BLaER1 treated with 17β-estradiol and CSF1 and Interleukin-3, amounts not matched to agents 10 nM and 100 nM (cell line): Measurements from ENCODE around the gene RRAD.

Experiments used
- H3K27ac ChIP-seq, 11 experiments: shearing (Covaris generic); formaldehyde crosslinking; 2 replicates each; pipeline ENCODE4 v1.8.1; 2022
- H3K27me3 ChIP-seq, 11 experiments: shearing (Covaris generic); formaldehyde crosslinking; 2 replicates each; pipeline ENCODE4 v1.8.1; 2022
- H3K36me3 ChIP-seq, 11 experiments: shearing (Covaris generic); formaldehyde crosslinking; 2 replicates each; pipeline ENCODE4 v1.8.1; 2022
- H3K4me1 ChIP-seq, 10 experiments: shearing (Covaris generic); formaldehyde crosslinking; 2 replicates each; pipeline ENCODE4 v1.8.1; 2022
- H3K4me2 ChIP-seq, 11 experiments: shearing (Covaris generic); formaldehyde crosslinking; 2 replicates each; pipeline ENCODE4 v1.8.1; 2022
- H3K4me3 ChIP-seq, 10 experiments: shearing (Covaris generic); formaldehyde crosslinking; 2 replicates each; pipeline ENCODE4 v1.8.1; 2022
- H3K9ac ChIP-seq, 11 experiments: shearing (Covaris generic); formaldehyde crosslinking; 2 replicates each; pipeline ENCODE4 v1.8.1; 2022
- H3K9me3 ChIP-seq, 11 experiments: shearing (Covaris generic); formaldehyde crosslinking; replicated peaks in 1 of 11; 2 replicates each; pipeline ENCODE4 v1.8.1; 2022
- H4K20me1 ChIP-seq, 11 experiments: shearing (Covaris generic); formaldehyde crosslinking; 2 replicates each; pipeline ENCODE4 v1.8.1; 2022
- Cebpa-rat ChIP-seq, 11 experiments: shearing (Covaris generic); IDR thresholded peaks; 2 replicates each; pipeline ENCODE4 v1.8.1; 2022

The RRAD gene

DNA sequence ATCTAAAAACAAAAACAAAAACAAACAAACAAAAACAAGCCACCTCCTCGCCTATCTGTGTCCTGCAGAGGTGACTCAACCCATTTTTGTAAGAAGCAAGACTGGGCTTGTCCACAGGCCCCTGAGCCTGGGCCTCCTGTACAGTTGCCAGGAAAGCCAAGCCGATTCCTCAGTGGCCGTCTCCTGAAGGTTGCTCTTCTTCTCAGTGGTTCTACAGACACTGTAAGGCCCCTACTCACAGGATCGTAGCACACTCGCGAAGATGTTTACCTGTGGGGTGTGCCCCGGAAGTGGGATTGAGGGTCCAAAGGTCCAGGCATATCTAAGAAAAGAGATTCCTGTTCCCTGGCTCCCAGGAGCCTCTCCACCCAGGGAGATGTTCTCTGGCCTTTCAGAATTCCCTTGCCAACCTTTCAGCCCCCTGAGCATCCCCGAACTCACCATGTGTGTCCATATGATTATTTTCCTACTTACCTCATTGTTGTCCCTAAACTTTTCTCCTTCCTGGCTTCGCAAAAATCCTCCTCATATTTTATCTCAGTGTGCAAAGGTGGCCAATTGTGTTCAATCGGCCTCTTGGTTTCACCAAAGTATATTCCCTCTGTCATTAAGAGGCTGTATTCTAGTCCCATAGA is 28.2 kb upstream of the RRAD start:
- Histone ChIP-seq H3K4me3 (no peak overlapping the region), H3K36me3 (no peaks in the 10 kb centered on the region), H3K27ac (no peak overlapping the region), H3K9me3 (peaks cover 0 to 7% (median 3%) of the 10 kb centered on the region in 11 experiments; a peak in 8 of 22 replicates), H3K4me1 (peaks cover 7 to 22% (median 19%) of the 10 kb centered on the region in 10 experiments), H3K9ac (no peak overlapping the region; a peak in 1 of 22 replicates), H3K4me2 (no peak overlapping the region), H3K27me3 (peaks cover 29 to 50% (median 45%) of the 10 kb centered on the region in 11 experiments), H4K20me1 (peaks cover 0 to 12% (median 4%) of the 10 kb centered on the region in 11 experiments; a peak in 9 of 22 replicates)
- TF ChIP-seq Cebpa-rat (IDR thresholded peaks at IDR 0.05) = no peak

DNA sequence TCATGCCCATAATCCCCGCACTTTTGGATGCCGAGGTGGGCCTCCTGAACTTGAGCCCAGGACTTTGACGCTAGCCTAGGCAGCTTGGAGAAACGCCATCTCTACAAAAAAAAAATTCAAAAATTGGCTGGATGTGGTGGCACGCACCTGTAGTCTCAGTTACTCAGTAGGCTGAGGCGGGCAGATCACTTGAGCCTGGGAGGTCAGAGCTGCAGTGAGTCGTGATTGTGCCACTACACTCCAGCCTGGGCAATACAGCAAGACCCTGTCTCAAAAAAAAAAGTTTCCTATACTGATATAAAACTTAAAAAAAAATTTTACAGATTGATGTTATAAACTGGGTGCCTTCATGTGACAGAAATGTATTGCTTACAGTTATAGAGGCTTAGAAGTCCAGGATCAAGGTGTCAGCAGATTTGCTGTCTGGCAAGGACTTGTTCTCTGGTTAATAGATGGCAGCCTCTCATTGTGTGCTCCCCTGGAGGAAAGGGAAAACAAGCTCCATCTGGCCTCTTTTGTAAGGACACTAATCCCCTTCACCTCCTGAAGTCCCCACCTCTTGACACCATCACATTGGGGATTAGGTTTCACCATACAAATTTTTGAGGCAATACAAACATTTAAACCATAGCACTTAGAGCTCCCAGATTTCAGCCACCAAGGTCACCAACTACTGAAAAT is 27.2 kb upstream of the RRAD start:
- peaks cover 13 to 22% (median 18%) of the 10 kb centered on the region in 10 experiments; a peak in 19 of 20 replicates for H3K4me1 ChIP-seq
- H3K36me3 ChIP-seq = no peaks in the 10 kb centered on the region
- 0 out of 22 replicates have a peak overlapping the region, but pooled peaks of 1 of the 11 experiments have one; percentile 9 for H3K9ac ChIP-seq
- peaks cover 39 to 60% (median 55%) of the 10 kb centered on the region in 11 experiments for H3K27me3 ChIP-seq
- H3K4me2 ChIP-seq = no peak overlapping the region
- TF ChIP-seq Cebpa-rat (IDR thresholded peaks at IDR 0.05) = no peak
- H4K20me1 ChIP-seq = peaks cover 0 to 18% (median 12%) of the 10 kb centered on the region in 11 experiments; a peak in 10 of 22 replicates
- peaks cover 0 to 7% (median 3%) of the 10 kb centered on the region in 11 experiments; a peak in 8 of 22 replicates for H3K9me3 ChIP-seq
- no peak overlapping the region for H3K4me3 ChIP-seq
- H3K27ac ChIP-seq = no peak overlapping the region

DNA sequence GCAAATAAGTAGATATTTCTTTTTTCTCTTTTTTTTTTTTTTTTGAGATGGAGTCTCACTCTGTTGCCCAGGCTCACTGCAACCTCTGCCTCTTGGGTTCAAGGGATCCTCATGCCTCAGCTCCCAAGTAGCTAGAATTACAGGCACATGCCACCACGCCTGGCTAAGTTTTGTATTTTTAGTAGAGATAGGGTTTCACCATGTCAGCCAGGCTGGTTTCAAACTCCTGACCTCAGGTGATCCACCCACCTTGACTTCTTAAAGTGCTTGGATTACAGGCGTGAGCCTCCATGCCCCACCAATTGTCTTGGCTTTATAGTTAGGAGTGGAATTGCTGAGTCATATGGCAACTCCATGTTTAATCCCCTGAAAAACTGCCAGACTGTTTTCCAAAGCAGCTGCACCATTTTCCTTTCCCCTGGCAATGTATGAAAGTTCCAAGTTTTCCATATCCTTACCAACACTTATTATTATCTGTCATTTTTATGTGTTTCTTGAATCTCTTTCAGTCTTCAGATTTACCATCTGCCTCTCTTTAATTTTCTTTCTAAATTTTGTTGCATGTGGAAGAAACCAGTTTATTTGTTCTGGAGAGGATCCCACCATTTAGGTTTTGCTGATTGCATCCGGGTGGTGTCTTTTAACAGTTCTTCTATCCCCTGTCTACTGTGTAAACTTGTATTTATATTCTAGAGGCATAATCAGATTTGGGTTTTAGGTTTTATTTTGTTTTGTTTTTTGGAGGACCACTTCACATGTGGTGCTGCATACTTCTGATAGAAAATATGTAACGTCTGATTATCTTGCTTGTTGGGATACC is 25.8 kb upstream of the RRAD start:
- Histone ChIP-seq H3K27me3 (peaks cover 42 to 66% (median 59%) of the 10 kb centered on the region in 11 experiments), H3K4me1 (peaks cover 10 to 19% (median 18%) of the 10 kb centered on the region in 10 experiments; a peak in 18 of 20 replicates), H3K9ac (no peak overlapping the region), H3K27ac (no peak overlapping the region), H3K36me3 (no peaks in the 10 kb centered on the region), H3K4me3 (no peak overlapping the region), H4K20me1 (peaks cover 0 to 26% (median 12%) of the 10 kb centered on the region in 11 experiments; a peak in 12 of 22 replicates), H3K4me2 (no peak overlapping the region), H3K9me3 (peaks cover 0 to 7% (median 3%) of the 10 kb centered on the region in 11 experiments; a peak in 8 of 22 replicates)
- no peak for TF ChIP-seq Cebpa-rat (IDR thresholded peaks at IDR 0.05)

DNA sequence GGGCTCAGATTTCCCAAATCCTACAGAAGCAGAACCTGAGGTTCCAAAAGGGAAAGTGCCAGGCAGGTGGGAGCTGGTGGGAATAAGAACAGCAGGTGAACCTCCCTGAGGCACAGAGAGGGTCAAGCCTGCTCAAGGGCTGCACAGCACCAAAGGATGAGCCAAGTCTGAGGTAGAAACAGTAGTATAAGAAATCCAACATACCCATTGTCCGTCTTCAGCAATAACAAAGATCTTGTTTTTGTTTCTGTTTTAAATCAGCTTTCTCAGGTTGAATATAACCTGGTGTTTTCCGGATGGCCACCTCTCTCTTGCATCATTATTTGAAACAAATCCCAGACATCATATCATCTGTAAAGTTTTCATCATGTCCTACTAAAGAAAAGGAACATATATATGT is 25.1 kb upstream of the RRAD start:
- Histone ChIP-seq H3K4me1 (peaks cover 10 to 19% (median 18%) of the 10 kb centered on the region in 10 experiments; a peak in 18 of 20 replicates), H3K27me3 (peaks cover 42 to 66% (median 59%) of the 10 kb centered on the region in 11 experiments), H3K4me3 (no peak overlapping the region), H3K9ac (no peak overlapping the region), H3K27ac (no peak overlapping the region), H3K36me3 (no peaks in the 10 kb centered on the region), H3K9me3 (peaks cover 0 to 7% (median 3%) of the 10 kb centered on the region in 11 experiments; a peak in 8 of 22 replicates), H4K20me1 (peaks cover 0 to 33% (median 12%) of the 10 kb centered on the region in 11 experiments; a peak in 12 of 22 replicates), H3K4me2 (no peak overlapping the region)
- no peak for TF ChIP-seq Cebpa-rat (IDR thresholded peaks at IDR 0.05)

DNA sequence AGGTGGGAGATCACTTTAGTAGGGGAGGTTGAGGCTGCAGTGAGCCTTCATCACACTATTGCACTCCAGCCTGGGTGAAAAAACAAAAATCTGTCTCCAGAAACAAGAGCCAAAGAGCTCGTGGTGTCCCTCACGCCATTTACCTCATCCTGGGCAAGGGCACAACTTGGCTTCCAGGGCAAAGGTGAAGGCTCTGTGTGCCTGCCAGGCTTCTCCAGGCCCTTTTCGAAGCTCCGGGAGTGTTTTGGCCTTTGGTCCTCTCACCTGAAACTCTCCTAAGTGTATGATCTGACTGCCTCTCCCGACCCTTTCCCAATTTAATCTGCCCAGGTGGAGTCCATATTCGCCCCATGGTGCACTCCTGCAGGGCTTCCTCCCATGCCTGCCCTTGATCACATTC is 24.1 kb upstream of the RRAD start:
- no peak overlapping the region for H3K4me3 ChIP-seq
- H3K9ac ChIP-seq = no peak overlapping the region
- H3K27me3 ChIP-seq = peaks cover 42 to 66% (median 59%) of the 10 kb centered on the region in 11 experiments
- TF ChIP-seq Cebpa-rat (IDR thresholded peaks at IDR 0.05) = no peak
- no peak overlapping the region for H3K4me2 ChIP-seq
- no peak overlapping the region for H3K27ac ChIP-seq
- peaks cover 0 to 38% (median 12%) of the 10 kb centered on the region in 11 experiments; a peak in 12 of 22 replicates for H4K20me1 ChIP-seq
- H3K9me3 ChIP-seq = peaks cover 0 to 7% (median 3%) of the 10 kb centered on the region in 11 experiments; a peak in 8 of 22 replicates
- H3K36me3 ChIP-seq = peaks cover 0 to under 1% (median 0%) of the 10 kb centered on the region in 11 experiments; a peak in 1 of 22 replicates
- H3K4me1 ChIP-seq = peaks cover 10 to 19% (median 18%) of the 10 kb centered on the region in 10 experiments; a peak in 18 of 20 replicates

DNA sequence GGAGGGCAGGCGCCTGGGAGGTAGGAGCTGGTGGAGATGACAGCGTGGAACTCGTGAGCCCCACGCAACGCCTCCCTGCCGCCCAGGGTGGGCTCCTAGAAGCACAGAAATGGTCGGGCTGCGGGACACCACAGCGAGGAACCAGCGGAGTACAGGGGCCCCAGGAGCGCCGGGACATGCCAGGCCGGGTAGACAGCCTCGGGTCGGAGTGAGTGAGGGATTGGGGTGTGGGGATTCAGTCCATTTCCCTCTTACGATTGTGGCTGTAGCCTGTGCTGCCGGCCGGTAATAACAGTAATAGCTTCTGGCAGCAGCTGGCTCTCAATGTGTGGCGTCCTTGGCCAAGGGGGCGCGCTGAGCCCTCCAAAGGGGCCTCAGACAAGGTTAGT is 23.5 kb upstream of the RRAD start:
- peak overlapping the region; percentile 71 to 99 (median 94) for H3K4me2 ChIP-seq
- peaks cover 10 to 19% (median 18%) of the 10 kb centered on the region in 10 experiments; a peak in 18 of 20 replicates for H3K4me1 ChIP-seq
- peak overlapping the region; percentile 47 to 69 (median 56); a peak in 17 of 20 replicates for H3K4me3 ChIP-seq
- H3K27ac ChIP-seq = no peak overlapping the region
- peaks cover 0 to 7% (median 3%) of the 10 kb centered on the region in 11 experiments; a peak in 8 of 22 replicates for H3K9me3 ChIP-seq
- H3K36me3 ChIP-seq = peaks cover 2 to 7% (median 3%) of the 10 kb centered on the region in 11 experiments; a peak in 21 of 22 replicates
- no peak for TF ChIP-seq Cebpa-rat (IDR thresholded peaks at IDR 0.05)
- peaks cover 0 to 39% (median 12%) of the 10 kb centered on the region in 11 experiments; a peak in 13 of 22 replicates for H4K20me1 ChIP-seq
- peaks cover 42 to 66% (median 59%) of the 10 kb centered on the region in 11 experiments for H3K27me3 ChIP-seq
- H3K9ac ChIP-seq = peak overlapping the region in 7 of 11 experiments; percentile 47 to 70 (median 50); a peak in 8 of 22 replicates

DNA sequence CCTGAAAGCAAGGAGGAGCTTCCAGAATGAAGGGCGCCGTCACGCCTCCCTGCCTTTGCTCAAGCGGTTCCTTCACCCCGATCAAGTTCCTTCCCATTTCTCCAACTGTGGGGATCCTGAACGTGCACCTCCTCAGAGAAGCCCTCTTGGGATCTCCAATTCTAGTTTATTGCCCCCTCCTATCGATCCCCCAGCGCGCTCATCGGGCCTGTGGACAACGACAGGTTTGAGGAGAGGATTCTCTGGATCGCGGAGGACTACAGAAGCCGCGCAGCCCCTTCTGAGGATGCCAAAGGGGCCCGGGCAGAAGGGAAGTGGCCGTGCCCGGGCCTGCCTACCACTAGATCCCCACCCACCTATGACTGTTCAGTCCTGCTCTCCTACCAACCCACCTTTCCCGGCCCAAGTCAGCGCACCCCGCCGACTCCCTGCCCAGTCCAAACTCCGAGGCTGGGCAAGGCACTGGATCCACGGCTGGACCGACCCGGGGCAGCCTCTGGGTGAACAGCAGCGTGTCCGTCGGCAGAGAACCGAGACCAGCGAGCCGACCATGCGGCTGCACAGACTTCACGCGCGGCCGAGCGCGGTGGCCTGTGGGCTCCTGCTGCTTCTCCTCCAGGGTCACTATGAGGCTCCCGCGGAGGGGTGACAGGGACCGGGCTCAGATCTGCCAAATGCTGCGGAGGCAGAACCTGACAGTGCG is 22.9 kb upstream of the RRAD start:
- Histone ChIP-seq H3K27ac (no peak overlapping the region), H3K9me3 (peaks cover 0 to 7% (median 3%) of the 10 kb centered on the region in 11 experiments; a peak in 8 of 22 replicates), H4K20me1 (peaks cover 0 to 44% (median 12%) of the 10 kb centered on the region in 11 experiments; a peak in 13 of 22 replicates), H3K36me3 (peaks cover 8 to 13% (median 9%) of the 10 kb centered on the region in 11 experiments), H3K4me1 (peaks cover 10 to 19% (median 18%) of the 10 kb centered on the region in 10 experiments; a peak in 18 of 20 replicates), H3K9ac (peak overlapping the region in 10 of 11 experiments; percentile 23 to 70 (median 50); a peak in 16 of 22 replicates), H3K27me3 (peaks cover 42 to 64% (median 59%) of the 10 kb centered on the region in 11 experiments), H3K4me2 (peak overlapping the region; percentile 71 to 99 (median 94)), H3K4me3 (peak overlapping the region; percentile 47 to 69 (median 56))
- no peak for TF ChIP-seq Cebpa-rat (IDR thresholded peaks at IDR 0.05)
